HepG2 (cell line): ENCODE data around the gene TTPAL. TPM values are rescaled to one million over a fixed set of nuclear protein-coding genes. Genes with fewer than 3 reads are reported as not detected.

ENCODE experiments used
- CBX5 ChIP-seq: sonication (generic); formaldehyde crosslinking; IDR thresholded peaks from 2 replicates; pipeline ENCODE4 v1.4.0; 2020; ENCODE audit warnings: missing genetic modification reagents, borderline replicate concordance
- HNRNPK ChIP-seq: fragments of 200-400 bp; formaldehyde crosslinking; IDR thresholded peaks from 2 replicates; pipeline ENCODE4 v1.6.1; 2018; ENCODE audit warnings: low read length, low read depth, moderate library complexity, mild to moderate bottlenecking; ENCODE audit not compliant: poor library complexity, severe bottlenecking
- KAT8 ChIP-seq: IDR thresholded peaks from 2 replicates; pipeline ENCODE4 v1.6.1; 2016; ENCODE audit warnings: missing genetic modification reagents, missing compliant biosample characterization
- KMT2B ChIP-seq: IDR thresholded peaks from 2 replicates; pipeline ENCODE4 v1.6.1; 2016; ENCODE audit warnings: missing genetic modification reagents, missing compliant biosample characterization
- NFIC ChIP-seq: IDR thresholded peaks from 2 replicates; pipeline ENCODE4 v1.6.1; 2012; ENCODE audit warnings: mild to moderate bottlenecking, low read length, inconsistent platforms
- ONECUT2 ChIP-seq: sonication (generic); formaldehyde crosslinking; IDR thresholded peaks from 2 replicates; pipeline ENCODE4 v1.4.0; 2020; ENCODE audit warnings: missing genetic modification reagents
- RARG ChIP-seq: sonication (generic); formaldehyde crosslinking; IDR thresholded peaks from 2 replicates; pipeline ENCODE4 v1.4.0; 2020; ENCODE audit warnings: low read depth, mild to moderate bottlenecking, missing genetic modification reagents
- REPIN1 ChIP-seq: sonication (generic); formaldehyde crosslinking; IDR thresholded peaks from 2 replicates; pipeline ENCODE4 v1.8.0; 2022; ENCODE audit warnings: missing genetic modification reagents, low read depth, mild to moderate bottlenecking, borderline replicate concordance
- SP140L ChIP-seq: sonication (generic); formaldehyde crosslinking; IDR thresholded peaks from 2 replicates; pipeline ENCODE4 v1.4.0; 2020; ENCODE audit warnings: missing genetic modification reagents, borderline replicate concordance
- TSC22D2 ChIP-seq: sonication (generic); formaldehyde crosslinking; IDR thresholded peaks from 2 replicates; pipeline ENCODE4 v1.5.1; 2020; ENCODE audit warnings: missing genetic modification reagents, mild to moderate bottlenecking, borderline replicate concordance
- ZBTB2 ChIP-seq: sonication (generic); formaldehyde crosslinking; IDR thresholded peaks from 2 replicates; pipeline ENCODE4 v1.8.0; 2022; ENCODE audit warnings: low read depth, missing genetic modification reagents
- ZEB1 ChIP-seq: IDR thresholded peaks from 2 replicates; pipeline ENCODE4 v1.6.1; 2012; ENCODE audit warnings: mild to moderate bottlenecking, low read depth, inconsistent platforms; ENCODE audit not compliant: insufficient replicate concordance
- ZNF232 ChIP-seq: sonication (generic); formaldehyde crosslinking; IDR thresholded peaks from 2 replicates; pipeline ENCODE4 v1.4.0; 2020; ENCODE audit warnings: missing genetic modification reagents, borderline replicate concordance
- ZNF367 ChIP-seq: sonication (generic); formaldehyde crosslinking; IDR thresholded peaks from 2 replicates; pipeline ENCODE4 v1.4.0; 2020; ENCODE audit warnings: missing genetic modification reagents, borderline replicate concordance
- ZNF432 ChIP-seq: sonication (generic); formaldehyde crosslinking; IDR thresholded peaks from 2 replicates; pipeline ENCODE4 v1.5.0; 2020; ENCODE audit warnings: missing genetic modification reagents, mild to moderate bottlenecking, borderline replicate concordance
- ZNF563 ChIP-seq: sonication (generic); formaldehyde crosslinking; IDR thresholded peaks from 2 replicates; pipeline ENCODE4 v1.8.0; 2022; ENCODE audit warnings: mild to moderate bottlenecking, moderate library complexity, missing genetic modification reagents
- ZSCAN25 ChIP-seq: sonication (generic); formaldehyde crosslinking; IDR thresholded peaks from 2 replicates; pipeline ENCODE4 v1.8.0; 2022; ENCODE audit warnings: mild to moderate bottlenecking, missing genetic modification reagents
- polyA plus RNA-seq, 8 experiments: library from polyadenylated mRNA; depleted of rRNA in 3 of 8; stranded (reverse) in 7 of 8; unstranded in 1 of 8; fragments of >200 nt; fragmentation: Illumina TruSeq in 4 of 8; extraction: Trizol in 4 of 8; gene quantifications; 2 replicates each; pipeline versions ENCODE4 v1.2.1 to v1.2.3, GENCODE V29; 2011 to 2016; ENCODE audit warnings: low read depth in 4 of 8, missing spikeins in 1 of 8, mixed read lengths in 1 of 8; ENCODE audit not compliant: insufficient read depth in 1 of 8
- total RNA-seq, 5 experiments: library from RNA; depleted of rRNA; stranded (reverse); fragments of >200 nt; fragmentation: Illumina TruSeq; extraction: Trizol; gene quantifications; 2 replicates each; pipeline ENCODE4 v1.2.3, GENCODE V29; 2016; ENCODE audit warnings: low read depth in 1 of 5
- TF ChIP-seq, protein P1 (sequence below): sonication (generic); formaldehyde crosslinking; IDR thresholded peaks from one replicate; pipeline ENCODE4 v1.5.1; 2020; ENCODE audit warnings: mild to moderate bottlenecking, missing genetic modification reagents; ENCODE audit errors: not compliant biosample characterization

Gene TTPAL
- total and polyA plus RNA-seq, 2 of the 13 experiments (the other 11 are each of a cell fraction or from before 2014, with no cell fraction given): 4.3 to 18.8 TPM

DNA sequence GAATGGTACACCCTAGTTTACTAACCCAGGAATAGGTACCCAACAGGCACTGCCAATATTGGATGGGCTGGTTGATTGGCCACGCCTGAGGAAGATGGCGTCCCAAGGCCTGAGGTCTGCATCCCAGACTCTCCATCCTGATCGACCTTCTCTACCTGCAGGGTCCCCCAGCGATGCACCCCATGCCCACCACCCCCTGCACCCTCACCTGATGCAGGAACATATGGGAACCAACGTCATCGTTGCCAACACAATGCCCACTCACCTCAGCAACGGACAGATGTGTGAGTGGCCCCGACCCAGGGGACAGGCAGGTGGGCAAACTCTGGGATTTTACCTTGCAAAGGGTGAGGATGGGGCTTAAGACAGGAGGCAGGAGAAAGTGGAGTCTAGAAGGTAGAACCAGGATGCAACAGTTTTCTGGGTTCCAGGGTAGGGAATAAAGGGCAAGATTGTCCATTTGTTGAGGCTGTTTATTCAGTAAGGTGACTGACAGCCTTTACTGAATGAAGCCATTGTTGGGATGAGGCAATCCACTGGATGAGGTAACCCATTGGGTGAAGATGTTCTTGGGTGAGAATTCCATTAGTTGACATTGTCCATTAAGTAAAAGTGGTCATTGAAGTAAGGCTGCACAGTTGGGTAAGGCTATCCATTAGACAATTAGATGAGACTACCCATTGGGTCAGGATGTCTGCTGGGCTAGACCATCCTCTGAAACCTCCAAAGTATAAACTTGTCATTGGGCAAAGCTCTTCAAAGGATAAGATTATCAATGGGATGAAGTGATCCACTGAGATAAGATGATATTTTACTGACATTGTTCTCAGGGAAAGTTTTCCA, 47.3 kb upstream of the TTPAL start (continued):
- TF ChIP-seq ZNF367 (CRISPR knock-in tag): no peak
- peak; percentile 57; the same call in 1 of the 2 replicates for TF ChIP-seq ONECUT2
- peak; percentile 82 for TF ChIP-seq KAT8 (CRISPR knock-in tag)
- TF ChIP-seq RARG: no peak
- TF ChIP-seq ZNF563 (CRISPR knock-in tag): no peak
- peak; percentile 97 for TF ChIP-seq CBX5 (CRISPR knock-in tag)
- no peak for TF ChIP-seq ZNF432
- no peak for TF ChIP-seq HNRNPK
- peak; percentile 26; the same call in 1 of the 2 replicates for TF ChIP-seq ZBTB2 (CRISPR knock-in tag)
- TF ChIP-seq ZEB1: no peak
- TF ChIP-seq SP140L (CRISPR knock-in tag): 0 out of 2 replicates have a peak, but pooled peaks have one; percentile 86
- peak; percentile 65; the same call in 1 of the 2 replicates for TF ChIP-seq NFIC
- TF ChIP-seq REPIN1 (CRISPR knock-in tag): peak; percentile 91
- TF ChIP-seq KMT2B (CRISPR knock-in tag): peak; percentile 58; the same call in 1 of the 2 replicates
- no peak for TF ChIP-seq ZNF232 (CRISPR knock-in tag)
- TF ChIP-seq, protein P1, sequence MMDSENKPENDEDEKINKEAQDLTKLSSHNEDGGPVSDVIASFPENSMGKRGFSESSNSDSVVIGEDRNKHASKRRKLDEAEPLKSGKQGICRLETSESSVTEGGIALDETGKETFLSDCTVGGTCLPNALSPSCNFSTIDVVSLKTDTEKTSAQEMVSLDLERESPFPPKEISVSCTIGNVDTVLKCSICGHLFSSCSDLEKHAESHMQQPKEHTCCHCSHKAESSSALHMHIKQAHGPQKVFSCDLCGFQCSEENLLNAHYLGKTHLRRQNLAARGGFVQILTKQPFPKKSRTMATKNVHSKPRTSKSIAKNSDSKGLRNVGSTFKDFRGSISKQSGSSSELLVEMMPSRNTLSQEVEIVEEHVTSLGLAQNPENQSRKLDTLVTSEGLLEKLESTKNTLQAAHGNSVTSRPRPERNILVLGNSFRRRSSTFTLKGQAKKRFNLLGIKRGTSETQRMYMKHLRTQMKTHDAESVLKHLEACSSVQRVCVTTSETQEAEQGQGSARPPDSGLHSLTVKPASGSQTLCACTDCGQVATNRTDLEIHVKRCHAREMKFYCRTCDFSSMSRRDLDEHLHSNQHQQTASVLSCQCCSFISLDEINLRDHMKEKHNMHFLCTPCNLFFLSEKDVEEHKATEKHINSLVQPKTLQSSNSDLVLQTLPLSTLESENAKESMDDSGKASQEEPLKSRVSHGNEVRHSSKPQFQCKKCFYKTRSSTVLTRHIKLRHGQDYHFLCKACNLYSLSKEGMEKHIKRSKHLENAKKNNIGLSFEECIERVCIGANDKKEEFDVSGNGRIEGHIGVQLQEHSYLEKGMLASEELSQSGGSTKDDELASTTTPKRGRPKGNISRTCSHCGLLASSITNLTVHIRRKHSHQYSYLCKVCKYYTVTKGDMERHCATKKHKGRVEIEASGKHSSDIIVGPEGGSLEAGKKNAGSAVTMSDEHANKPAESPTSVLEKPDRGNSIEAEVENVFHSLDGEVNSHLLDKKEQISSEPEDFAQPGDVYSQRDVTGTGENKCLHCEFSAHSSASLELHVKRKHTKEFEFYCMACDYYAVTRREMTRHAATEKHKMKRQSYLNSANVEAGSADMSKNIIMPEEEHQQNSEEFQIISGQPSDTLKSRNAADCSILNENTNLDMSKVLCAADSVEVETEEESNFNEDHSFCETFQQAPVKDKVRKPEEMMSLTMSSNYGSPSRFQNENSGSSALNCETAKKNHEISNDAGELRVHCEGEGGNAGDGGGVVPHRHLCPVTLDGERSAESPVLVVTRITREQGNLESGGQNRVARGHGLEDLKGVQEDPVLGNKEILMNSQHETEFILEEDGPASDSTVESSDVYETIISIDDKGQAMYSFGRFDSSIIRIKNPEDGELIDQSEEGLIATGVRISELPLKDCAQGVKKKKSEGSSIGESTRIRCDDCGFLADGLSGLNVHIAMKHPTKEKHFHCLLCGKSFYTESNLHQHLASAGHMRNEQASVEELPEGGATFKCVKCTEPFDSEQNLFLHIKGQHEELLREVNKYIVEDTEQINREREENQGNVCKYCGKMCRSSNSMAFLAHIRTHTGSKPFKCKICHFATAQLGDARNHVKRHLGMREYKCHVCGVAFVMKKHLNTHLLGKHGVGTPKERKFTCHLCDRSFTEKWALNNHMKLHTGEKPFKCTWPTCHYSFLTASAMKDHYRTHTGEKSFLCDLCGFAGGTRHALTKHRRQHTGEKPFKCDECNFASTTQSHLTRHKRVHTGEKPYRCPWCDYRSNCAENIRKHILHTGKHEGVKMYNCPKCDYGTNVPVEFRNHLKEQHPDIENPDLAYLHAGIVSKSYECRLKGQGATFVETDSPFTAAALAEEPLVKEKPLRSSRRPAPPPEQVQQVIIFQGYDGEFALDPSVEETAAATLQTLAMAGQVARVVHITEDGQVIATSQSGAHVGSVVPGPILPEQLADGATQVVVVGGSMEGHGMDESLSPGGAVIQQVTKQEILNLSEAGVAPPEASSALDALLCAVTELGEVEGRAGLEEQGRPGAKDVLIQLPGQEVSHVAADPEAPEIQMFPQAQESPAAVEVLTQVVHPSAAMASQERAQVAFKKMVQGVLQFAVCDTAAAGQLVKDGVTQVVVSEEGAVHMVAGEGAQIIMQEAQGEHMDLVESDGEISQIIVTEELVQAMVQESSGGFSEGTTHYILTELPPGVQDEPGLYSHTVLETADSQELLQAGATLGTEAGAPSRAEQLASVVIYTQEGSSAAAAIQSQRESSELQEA: no peak
- no peak for TF ChIP-seq TSC22D2 (CRISPR knock-in tag)
- peak; percentile 66 for TF ChIP-seq ZSCAN25
